Hepatic stellate cell (primary cell): ENCODE data around the gene TYW1B.
"Not testable (repeated sequence)": the region's sequence is repeated elsewhere in the genome, so short reads cannot be mapped to it uniquely, and the experiment has no call there.

ENCODE experiments used
- DNase-seq: peaks from one replicate; pipeline ENCODE4 v3.0.0; 2011; ENCODE audit warnings: low spot score

The TYW1B gene

GRCh38 chr7:72754312-72754711, 73.7 kb downstream of the TYW1B start:
- no peak for DNase-seq

- DNase-seq, result no peak
Measured at GRCh38 chr7:72753781-72754180, 74.2 kb downstream of the TYW1B start.

GRCh38 chr7:72753229-72753628, 74.8 kb downstream of the TYW1B start:
- DNase-seq, result not testable (repeated sequence)

- no peak for DNase-seq
Measured at GRCh38 chr7:72751978-72752377, 76.0 kb downstream of the TYW1B start.

GRCh38 chr7:72751378-72751777, 76.6 kb downstream of the TYW1B start:
- no peak for DNase-seq

GRCh38 chr7:72748649-72749048, 79.4 kb downstream of the TYW1B start:
- not testable (repeated sequence) for DNase-seq

- DNase-seq, result not testable (repeated sequence)
Measured at GRCh38 chr7:72744244-72744926, 83.6 kb downstream of the TYW1B start.

GRCh38 chr7:72743801-72744200, 84.2 kb downstream of the TYW1B start:
- not testable (repeated sequence) for DNase-seq

GRCh38 chr7:72739716-72740115, 88.3 kb downstream of the TYW1B start:
- not testable (repeated sequence) for DNase-seq

GRCh38 chr7:72735855-72736254, 92.1 kb downstream of the TYW1B start:
- not testable (repeated sequence) for DNase-seq

GRCh38 chr7:72730815-72731214, 97.2 kb downstream of the TYW1B start:
- not testable (repeated sequence) for DNase-seq

GRCh38 chr7:72730384-72730783, 97.6 kb downstream of the TYW1B start:
- DNase-seq, result not testable (repeated sequence)

- DNase-seq, result not testable (repeated sequence)
Measured at GRCh38 chr7:72729130-72729529, 98.9 kb downstream of the TYW1B start.

GRCh38 chr7:72722694-72723093, 105.3 kb downstream of the TYW1B start:
- DNase-seq, result not testable (repeated sequence)

- not testable (repeated sequence) for DNase-seq
Measured at GRCh38 chr7:72720890-72721289, 107.1 kb downstream of the TYW1B start.

GRCh38 chr7:72717252-72717774, 110.7 kb downstream of the TYW1B start:
- DNase-seq, result not testable (repeated sequence)

GRCh38 chr7:72711927-72712326, 116.1 kb downstream of the TYW1B start:
- not testable (repeated sequence) for DNase-seq

- no peak for DNase-seq
Measured at GRCh38 chr7:72710983-72711382, 117.0 kb downstream of the TYW1B start.

GRCh38 chr7:72709909-72710308, 118.1 kb downstream of the TYW1B start:
- peak; percentile 9 for DNase-seq

GRCh38 chr7:72708371-72709050, 119.5 kb downstream of the TYW1B start:
- not testable (repeated sequence) for DNase-seq

GRCh38 chr7:72706521-72706920, 121.5 kb downstream of the TYW1B start:
- no peak for DNase-seq

- not testable (repeated sequence) for DNase-seq
Measured at GRCh38 chr7:72705693-72706092, 122.3 kb downstream of the TYW1B start.

- DNase-seq, result no peak
Measured at GRCh38 chr7:72704894-72705293, 123.1 kb downstream of the TYW1B start.
